DMS153 treated with DMSO at 0.1 percent for 48 hours (cell line): ENCODE measurements around the gene FZD10.

Experiments used
- DNase-seq: peaks from one replicate; lab custom pipeline; 2025; ENCODE audit not compliant: unreplicated experiment; lab: John Stamatoyannopoulos, UW

The FZD10 gene

DNA sequence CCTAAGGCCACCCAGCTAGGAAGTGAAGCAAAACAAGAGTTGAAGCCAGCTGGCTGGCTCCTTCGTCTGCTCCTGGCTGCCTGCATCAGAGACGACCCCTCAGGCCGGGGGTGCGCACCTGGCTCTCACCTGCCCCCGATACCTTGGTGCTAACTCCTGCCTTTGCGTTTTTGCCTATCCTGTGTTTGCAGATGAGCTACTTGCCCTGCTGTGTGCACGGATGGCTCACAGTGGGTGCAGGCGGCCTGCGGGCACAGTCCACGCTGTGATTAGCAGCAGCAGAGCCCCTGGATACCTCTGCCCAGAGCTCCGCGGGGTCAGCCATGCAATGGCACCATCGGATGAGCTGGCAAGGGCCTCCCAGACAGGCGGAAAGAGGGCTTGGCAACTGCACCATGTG, 31.2 kb upstream of the FZD10 start:
- no peak for DNase-seq

DNA sequence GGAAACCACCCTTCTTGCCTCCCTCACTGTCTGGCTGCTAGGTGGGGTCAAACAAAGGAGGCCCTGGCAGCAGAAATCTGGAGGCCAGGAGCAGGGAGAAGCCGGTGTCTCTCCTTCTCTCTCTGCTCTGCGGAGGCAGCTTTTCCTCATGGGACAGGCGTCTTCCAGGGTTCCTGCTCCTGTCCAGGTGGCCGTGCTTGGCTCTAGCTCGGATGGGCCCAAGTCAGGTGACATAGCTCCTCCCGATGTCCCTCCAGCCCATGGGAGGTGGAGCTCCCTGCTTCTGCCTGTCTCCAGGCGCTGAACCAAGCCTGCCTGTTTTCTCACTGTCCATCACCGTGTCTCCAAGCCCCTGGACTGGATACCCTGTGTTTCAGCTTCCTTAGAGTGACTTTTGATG, 30.5 kb upstream of the FZD10 start:
- DNase-seq = no peak

- DNase-seq = peak; percentile 51
These were observed 29.3 kb upstream of the FZD10 start for GRCh38 chr12:130132831-130133511.

DNA sequence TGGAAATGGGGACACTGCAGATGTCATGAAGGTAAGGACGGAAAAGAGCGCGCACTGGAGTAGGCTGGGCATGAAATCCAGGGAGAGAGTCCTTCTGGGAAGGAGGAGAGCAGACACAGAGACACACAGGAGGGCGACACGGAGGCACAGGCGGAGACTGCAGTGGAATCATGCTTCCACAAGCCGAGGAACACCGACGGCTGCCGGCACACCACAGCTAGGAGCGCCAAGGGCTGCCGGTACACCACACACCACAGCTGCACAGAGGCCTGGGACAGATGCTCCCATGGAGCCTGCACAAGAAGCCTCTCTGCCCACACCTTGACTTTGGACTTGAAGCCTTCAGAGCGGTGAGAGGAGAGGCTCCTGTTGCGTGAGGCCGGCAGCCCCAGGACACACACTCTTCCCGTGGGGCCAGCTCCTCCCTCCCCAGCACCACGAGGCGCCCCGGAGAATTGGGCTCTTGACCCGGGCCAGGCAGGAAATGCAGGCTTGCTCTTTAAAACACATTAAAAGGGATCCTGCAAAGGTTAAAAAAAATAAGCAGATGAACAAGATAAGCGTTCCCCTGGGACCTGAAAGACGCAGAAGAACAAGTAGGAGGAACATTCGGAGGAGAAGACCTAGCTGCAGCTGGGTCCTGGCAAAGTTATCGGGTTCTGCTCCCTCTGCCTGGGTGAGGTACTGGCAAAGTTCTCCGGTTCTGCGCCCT, 28.3 kb upstream of the FZD10 start:
- DNase-seq = no peak

DNA sequence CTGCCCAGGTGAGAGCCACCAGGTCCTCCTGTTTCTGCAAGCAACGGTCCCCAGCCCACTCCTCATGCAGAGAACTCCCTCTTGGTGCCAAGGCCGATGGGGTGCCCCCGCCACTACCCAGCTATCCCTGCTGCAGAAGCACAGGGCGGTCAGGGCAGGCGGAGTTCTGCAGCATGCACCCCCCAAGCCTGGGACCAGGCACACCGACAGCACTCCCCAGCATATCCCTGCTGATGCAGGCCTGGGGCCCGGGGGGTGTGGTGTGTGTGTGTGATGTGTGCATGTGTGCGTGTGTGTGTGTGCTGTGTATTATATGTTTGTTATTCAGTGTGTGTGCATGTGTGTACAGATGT, 27.7 kb upstream of the FZD10 start:
- no peak for DNase-seq

- DNase-seq = no peak
These were observed 25.7 kb upstream of the FZD10 start for GRCh38 chr12:130136509-130137039.

DNA sequence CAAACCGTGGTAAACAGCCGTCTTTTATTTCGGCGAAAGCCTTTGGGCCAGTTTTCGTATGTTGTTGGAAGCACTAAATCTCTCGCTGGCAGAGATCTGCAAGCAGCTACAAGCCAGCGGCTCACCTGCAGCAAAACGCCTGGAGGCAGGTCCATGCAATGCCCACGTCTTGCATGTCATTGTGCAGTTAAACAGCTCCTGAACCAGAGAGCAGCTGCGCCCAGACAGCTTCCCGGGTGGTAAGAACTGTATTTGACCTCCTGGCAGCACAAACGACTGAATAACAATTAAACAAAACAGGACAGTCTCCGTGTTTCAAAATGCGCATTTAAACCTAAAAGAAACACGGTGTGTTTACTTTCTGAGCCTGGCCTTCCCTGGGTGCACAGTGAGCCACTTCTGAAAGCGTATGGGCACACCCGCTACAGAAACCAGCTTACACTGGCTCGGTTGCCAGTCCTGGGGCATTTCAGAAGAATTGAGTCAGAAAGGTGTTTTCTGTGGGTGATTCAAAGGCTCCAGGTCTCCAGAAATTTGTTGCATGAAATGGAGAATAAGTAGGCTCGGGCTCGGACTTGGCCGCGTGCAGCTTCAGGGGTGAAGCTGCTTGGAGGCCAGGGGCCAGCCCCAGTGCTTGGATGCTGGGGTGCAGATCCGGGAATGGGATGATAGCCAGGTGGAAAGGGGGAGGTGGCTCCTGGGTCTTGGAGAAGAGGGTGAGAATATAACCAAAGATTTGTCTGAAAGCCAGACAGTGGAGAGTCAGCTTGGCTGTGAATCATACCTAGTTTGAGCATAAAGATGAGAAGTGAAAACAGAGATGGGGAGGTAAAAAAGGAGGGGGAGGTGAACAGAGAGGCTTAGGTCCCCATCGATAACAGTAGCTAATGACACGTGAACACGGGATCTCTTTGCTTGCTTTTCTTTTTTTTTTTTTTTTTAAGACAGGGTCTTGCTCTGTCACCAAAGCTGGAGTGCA, 24.9 kb upstream of the FZD10 start:
- peak; percentile 50 for DNase-seq

DNA sequence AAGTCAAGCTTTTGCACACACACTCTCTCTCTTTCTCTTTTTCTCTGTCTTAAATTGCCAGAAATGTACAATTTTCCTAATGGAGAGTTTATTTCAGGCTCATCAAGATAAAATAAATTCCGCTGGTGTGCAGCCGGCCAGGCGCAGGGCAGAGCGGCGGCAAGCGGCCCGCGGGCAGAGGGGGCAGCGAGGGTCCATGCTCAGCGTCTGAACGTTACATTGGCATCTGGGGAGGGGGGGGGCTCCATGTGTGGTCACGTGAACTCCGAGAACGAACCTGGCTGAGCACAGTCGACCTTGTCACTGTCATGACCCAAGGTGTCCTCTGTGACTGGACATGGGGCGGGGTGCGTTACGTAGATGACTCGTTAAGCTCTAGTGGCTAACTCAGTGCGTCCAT, 23.8 kb upstream of the FZD10 start:
- no peak for DNase-seq

- DNase-seq = no peak
These were observed 22.5 kb upstream of the FZD10 start for GRCh38 chr12:130139567-130140421.

- no peak for DNase-seq
These were observed 21.2 kb upstream of the FZD10 start for GRCh38 chr12:130141105-130141504.

- DNase-seq = no peak
These were observed 20.2 kb upstream of the FZD10 start for GRCh38 chr12:130141901-130142683.

DNA sequence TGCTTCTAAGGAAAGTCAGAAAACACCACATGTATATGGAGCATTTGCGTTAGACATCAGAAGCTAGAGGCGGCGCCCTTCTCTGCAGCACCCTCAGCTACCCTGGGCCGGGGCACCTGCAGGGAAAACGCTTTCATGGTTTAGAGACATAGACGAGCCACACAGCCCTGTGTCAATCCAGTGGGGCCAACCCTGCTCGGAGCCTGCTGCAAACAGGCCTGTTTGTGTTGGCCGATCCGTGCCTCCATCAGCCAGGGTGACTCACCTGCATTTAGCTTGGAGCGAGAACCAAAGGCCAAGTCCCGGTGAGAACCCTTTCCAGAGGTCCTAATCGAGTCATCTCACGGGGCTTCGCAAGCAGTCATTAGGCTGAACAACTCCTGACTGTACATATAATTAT, 19.5 kb upstream of the FZD10 start:
- no peak for DNase-seq

DNA sequence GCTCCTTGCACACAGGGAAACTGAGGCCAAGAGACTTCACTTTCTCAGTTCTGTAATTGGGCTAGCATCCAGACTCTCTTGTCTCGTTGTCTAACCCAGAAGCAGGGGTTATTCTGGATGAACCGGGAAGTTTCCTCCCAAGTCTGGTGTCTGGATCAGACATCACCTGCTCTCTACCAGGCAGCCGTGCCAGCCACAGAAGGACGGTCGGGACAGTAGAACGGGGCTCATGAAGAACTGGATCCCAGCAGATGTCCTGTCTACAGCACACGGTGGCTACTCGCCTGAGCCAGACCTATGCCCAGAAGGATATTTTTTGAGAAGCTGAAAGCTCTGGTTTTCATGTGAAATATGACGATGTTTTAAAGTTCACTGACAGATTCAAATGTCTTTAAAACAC, 19.1 kb upstream of the FZD10 start:
- DNase-seq = no peak

DNA sequence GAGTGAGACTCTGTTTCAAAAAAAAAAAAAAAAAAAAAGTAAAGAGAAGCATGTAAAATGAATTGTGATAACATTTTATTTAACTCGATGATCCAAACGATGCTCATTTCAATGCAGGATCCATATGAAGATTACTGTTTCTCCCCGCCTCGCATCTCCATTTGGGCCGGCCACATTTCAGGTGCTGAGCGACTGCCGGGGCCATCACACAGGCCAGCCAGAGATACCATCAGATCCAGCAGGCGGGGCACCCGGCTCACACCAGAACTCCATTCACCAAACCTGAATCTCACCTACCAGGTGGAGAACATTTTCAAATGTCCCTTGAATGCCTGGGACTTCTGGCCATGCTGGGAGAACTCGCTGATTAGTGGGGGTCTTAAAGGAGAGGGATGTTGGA, 18.0 kb upstream of the FZD10 start:
- no peak for DNase-seq

DNA sequence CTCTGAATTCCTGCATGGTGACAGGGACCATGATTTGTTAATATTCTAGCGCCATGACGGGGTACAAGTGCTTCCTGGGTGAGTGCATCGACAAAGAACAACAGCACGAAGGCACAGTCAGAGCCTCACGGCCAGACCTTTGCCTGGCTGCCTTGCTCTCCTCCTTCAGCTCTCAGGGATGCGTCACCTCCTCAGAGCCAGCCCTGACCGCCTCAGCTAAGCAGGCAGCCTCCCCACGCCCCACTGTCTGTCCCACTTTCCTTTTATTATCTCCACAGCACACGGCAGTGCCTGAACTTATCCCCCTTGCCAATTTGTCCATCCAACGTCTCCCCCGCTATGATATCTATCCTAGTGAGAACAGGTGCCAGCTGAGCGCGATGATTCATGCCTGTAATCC, 16.5 kb upstream of the FZD10 start:
- no peak for DNase-seq

DNA sequence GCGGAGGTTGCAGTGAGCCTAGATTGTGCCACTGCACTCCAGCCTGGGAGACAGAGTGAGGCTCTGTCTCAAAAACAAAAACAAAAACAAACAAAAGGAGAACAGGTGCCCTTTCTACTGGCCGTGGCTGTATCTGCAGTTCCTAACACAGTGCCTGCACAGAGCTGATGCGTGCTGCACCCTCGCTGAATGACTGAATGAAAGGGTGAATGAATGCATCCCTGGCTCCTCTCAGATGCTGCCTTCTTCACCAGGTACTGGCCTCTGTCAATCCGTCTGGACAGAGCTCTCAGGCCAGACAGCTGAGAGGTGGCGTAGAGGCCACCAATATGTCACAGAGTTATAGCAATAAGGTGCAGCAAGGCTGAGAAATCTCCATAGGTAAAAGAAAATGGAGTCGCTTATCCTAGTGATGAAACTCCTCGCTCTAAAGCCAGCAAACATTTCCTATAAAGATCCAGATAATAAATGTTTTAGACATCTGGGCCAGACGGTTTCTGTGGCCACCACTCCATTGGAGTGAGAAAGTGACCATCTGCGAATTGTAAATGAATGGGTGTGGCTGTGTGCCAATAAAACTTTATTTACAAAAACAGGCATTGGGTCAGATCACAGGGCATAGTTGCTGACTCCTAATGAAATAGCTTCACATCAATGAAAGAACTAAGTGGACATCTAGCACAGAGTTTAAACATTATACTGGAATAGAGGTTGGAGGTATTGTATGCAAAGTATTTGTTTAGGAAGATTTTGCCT, 15.9 kb upstream of the FZD10 start:
- no peak for DNase-seq

DNA sequence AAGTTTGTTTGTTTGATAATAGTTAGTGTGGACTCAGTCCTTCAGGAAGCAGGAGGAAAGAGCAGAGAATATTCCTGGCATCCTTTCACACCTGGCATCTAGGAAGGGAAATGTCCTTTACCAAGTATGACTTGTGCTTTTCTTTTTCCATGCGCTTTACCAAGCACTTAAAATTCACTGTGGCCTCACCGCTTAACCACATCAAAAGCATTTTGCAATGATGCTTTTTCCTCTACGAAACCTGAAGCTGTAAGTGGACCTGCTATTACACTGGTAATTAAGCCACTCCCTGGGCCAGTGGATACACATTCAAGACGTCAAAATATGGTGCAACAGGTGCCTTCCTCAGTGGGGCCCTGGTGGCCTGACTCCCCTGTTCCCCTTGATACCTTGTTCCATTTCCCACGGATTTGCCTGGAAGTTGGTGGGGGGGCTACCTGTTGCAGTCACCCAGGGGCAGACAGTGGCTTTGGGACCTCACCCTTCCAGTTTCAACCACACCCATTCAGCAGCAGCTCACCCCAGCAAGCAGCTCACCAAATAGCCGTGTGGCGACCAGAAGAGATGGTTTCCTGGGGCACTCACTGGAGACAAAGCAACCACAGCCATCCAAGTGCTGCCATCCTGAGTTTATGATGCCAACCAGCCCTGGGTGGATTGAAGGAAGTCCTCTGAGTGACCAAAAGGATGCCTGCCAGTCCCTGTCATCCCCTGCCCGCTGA, 14.2 kb upstream of the FZD10 start:
- DNase-seq = no peak

GRCh38 chr12:130151846-130152245, 10.4 kb upstream of the FZD10 start:
- no peak for DNase-seq
